GM20431 (cell line): ENCODE results near the gene ING5.

Source experiments
- in situ Hi-C: fragments of 300-500 bp; cut with MseI, MboI; formaldehyde crosslinking; loops from one replicate; pipeline ENCODE4 v1.15.0; 2020; ENCODE audit warnings: low sequenced_read_pairs; ENCODE audit not compliant: unreplicated experiment

The ING5 gene

DNA sequence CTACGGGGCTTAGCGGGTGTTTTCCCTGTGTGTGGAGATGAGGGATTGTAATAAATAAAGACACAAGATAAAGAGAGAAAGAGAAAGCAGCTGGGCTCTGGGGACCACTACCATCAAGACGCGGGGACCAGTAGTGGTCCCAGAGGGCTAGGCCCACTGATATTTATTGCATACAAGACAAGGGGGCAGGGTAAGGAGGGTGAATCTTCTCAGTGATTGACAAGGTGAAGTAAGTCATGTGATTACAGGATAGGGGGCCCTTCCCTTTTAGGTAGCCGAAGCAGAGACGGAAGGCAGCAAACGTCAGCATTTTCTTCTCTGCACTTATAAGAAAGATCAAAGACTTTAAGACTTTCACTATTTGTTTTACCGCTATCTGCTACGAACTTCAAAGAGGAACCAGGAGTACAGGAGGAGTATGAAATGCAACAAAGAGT lies 70.2 kb downstream of the ING5 start:
- in situ Hi-C loops: no loop called here

GRCh38 chr2:241773511-241774418 lies 71.9 kb downstream of the ING5 start:
- in situ Hi-C loops: no loop called here

GRCh38 chr2:241774419-241775222 lies 72.8 kb downstream of the ING5 start:
- in situ Hi-C loops: no loop called here

DNA sequence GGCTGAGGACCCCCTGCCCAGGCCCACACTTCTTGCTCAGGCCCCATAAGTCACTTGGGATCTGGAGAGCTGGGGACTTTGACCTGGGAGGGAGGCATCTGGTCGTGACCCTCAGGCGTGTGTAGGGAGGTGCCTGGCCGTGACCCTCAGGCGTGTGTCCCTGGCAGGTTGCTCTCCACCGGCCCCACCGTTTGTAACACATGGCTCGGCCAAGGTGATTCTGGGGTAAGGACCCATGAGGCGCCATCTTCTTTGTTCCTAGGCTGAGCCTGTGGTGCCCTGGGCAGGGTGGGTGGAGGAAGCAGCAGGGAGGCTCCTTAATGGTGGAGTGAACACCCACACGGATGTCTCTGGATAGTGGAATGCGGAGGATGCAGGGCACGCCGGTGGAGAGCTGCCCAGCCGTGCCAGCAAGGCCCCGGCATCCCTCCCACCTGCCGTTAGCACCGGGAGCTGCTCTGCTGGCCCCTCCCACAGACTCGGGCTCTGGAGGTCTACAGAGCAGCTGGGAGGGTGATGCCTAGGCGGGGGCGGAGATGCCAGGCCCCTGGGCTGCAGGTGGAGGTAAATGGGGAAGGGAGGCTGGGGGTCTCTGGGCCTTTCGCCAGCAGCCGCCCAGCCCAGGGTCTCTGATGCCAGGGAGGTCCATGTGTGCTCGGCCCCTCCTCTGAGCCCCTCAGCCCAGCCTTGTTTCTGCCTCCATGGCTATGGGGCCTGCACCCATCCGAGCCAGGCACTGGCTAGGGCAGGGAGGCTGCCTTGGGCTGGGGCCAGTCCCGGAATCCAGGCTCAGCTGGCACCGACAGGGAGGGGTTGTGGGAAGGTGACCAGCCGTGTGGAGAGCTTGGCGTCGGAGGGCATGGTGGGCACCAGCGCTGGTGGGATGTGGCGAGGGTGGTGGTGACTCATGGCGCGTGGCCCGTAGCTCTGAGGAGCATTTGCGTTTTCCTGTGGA lies 73.7 kb downstream of the ING5 start:
- in situ Hi-C loops: no loop called here

DNA sequence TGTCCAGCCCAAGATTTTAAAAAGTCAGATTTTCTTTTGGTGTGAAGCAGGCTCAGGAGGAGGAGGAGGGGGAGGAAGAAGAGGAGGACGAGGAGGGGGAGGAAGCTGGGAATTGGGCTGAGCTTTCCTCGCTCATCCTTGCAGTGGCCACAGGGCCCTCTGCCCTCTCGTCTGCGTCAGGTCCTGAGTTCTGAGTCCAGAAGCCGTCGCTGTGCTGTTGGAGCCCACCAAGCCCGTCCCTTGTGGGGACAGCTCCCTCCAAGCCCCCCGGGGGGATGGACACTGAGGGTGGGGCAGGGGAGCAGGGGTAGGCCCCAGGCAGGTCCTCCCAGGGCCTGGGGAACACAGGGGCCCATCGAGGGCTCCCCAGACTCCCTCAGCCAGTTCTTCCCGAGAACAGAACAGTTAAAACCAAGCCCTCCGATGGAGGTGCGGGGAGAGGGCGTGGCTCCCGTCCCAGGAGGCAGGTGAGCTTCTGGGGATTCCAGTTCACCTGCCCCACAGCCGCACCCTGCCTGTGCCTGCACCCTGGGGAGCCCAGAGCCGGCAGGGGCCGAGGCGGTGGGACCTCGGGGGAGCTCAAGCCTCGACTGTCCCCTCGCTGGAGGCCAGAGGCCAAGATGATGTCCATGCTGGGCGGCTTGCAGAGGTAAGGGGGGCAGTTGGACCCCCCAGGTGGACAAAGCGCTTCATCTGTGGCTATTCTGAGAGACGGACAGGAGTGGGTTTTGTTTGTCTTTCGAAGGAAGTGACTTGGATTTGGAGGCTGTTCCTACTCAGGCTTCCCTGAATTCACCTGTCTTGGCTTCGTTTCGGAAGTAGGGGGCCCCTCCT lies 74.7 kb downstream of the ING5 start, which contains the start of gene GAL3ST2:
Gene GAL3ST2 (plus strand): TSS at position 487 of the 834 bp plus-strand sequence. CDS start 134 bp downstream, at position 621.
- in situ Hi-C loops: no loop called here

DNA sequence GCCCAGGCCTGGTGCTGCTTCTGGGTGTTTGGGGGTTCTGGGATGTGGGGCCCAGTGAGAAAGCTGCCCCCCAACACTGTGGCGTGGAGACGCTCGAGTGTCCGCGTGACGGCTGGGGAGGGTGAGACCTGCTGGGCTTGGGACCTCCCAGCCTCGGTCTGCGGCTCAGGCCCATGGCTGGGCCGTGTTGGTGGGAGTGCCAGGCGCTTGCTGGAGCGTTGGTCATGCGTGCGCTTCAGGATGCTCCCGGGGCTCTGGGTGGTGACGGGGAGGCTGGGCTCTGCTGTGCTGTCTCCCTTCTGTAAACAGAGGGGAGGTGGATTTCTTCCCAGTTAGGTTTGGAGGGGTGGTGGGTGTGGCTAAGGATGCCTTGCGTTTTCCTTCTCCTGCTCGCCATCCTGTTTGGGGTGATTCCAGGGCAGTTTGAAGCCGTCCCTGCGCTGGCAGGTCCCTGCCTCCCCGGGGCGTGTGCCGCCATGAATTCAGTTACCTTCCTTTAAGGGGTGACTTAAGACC lies 75.4 kb downstream of the ING5 start:
- in situ Hi-C loops: no loop called here

DNA sequence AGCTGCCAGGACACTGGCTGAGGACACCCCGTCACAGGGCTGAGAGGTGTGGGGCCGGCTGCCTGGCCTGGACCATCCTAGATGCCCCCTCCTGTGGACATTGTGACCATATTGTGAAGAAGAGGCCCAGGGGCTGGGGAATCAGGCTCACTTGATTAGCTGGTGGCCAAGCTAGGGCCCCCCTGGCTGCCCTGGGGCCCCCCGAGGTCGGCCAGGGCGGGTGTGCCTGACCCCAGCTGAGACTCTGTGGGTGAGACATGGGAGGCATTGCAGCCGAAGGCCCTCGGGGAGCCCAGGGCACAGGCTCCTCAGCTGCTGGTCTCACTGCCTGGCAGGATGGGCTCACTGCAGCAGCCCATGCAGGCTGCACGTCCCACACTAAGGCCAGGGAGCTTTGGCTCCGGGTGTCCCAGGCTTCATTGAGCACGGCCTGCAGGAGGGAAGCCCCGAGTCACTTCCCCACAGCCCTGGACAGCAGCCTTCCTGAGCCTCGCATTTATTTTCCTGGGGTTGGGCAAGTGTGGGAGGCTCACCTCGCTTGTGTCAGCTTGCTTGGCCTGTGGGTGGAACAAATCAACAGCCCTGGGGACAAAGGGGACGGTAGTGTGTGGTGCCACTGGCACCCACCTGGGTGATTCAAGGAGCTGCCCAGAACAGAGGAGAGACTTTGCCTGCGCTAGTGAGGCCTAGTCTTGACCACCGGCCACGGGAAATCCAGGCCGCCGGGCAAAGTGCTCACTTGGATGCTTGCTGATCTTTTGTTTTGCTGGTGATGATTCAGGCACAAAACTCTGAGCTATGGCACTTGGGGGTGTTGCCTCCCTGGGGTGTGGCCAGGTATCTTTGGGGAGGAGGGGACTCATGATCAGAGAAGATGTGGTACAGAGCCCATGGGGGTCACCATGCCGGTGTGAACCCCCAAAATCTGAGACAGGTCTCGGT lies 76.1 kb downstream of the ING5 start:
- in situ Hi-C loops: no loop called here
